PFSK-1 (cell line): ENCODE data around the gene PAXX.

Source experiments
- POLR2AphosphoS5 ChIP-seq: IDR thresholded peaks from 2 replicates; pipeline ENCODE4 v1.6.1; 2012; ENCODE audit warnings: low read depth, mild to moderate bottlenecking, control low read depth, low read length, moderate library complexity
- TAF1 ChIP-seq: IDR thresholded peaks from 2 replicates; pipeline ENCODE4 v1.6.1; 2012; ENCODE audit warnings: low read length, control low read depth, borderline replicate concordance; ENCODE audit not compliant: insufficient read depth
- TF ChIP-seq, protein P1 (sequence below), 2 experiments: IDR thresholded peaks; 2 replicates each; pipeline versions ENCODE4 v1.6.1 to v1.8.0; 2011 to 2012; ENCODE audit warnings: low read depth in 2 of 2, low read length in 2 of 2, control low read depth in 1 of 2, inconsistent platforms in 1 of 2, mild to moderate bottlenecking in 1 of 2, moderate library complexity in 1 of 2; ENCODE audit not compliant: insufficient read depth in 1 of 2

DNA sequence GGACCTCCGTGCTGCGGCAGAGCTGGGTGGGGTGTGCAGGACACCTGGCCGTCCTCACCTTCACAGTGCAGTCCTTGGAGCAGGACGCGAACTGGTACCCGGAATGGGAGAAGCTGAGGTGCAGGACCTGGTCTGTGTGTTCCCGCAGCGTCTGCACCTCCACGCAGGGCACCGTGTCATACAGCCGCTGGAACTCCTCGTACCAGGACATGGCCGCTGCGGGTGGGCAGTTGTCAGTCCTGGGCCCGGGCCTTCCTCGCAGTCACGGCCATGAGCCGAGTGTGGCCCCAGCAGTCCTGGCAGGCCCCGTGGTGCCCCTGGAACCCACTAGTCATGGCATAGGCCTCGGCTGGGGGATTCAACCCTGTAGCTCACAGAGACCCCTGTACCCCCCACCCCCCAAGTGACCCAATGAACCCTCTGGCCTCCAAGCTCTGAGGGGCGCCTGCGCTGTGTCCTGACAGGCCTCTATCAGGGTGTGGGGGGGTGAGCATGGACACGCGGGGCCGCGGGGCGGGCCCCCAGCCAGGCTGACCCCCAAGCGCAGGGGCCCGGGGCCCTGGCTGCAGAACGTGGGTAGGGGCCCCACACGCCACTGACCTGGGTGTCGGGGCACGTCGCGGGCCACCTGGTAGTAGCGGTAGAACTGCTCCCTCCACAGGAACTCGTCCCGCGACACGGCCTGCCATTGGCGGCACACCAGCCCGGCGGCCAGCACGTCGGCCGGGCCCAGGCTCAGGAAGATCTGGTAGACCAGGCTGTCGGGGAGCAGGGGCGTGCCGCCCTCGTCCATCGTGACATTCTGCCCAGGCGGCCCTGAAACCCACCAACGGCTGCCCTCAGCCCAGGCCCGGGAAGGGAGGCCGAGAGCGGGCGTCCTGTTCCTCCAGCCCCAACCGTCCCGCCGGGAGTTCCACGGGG is 48.7 kb upstream of the PAXX start:
- TF ChIP-seq POLR2AphosphoS5, result peak; percentile 23; the same call in 1 of the 2 replicates
- TF ChIP-seq, protein P1, sequence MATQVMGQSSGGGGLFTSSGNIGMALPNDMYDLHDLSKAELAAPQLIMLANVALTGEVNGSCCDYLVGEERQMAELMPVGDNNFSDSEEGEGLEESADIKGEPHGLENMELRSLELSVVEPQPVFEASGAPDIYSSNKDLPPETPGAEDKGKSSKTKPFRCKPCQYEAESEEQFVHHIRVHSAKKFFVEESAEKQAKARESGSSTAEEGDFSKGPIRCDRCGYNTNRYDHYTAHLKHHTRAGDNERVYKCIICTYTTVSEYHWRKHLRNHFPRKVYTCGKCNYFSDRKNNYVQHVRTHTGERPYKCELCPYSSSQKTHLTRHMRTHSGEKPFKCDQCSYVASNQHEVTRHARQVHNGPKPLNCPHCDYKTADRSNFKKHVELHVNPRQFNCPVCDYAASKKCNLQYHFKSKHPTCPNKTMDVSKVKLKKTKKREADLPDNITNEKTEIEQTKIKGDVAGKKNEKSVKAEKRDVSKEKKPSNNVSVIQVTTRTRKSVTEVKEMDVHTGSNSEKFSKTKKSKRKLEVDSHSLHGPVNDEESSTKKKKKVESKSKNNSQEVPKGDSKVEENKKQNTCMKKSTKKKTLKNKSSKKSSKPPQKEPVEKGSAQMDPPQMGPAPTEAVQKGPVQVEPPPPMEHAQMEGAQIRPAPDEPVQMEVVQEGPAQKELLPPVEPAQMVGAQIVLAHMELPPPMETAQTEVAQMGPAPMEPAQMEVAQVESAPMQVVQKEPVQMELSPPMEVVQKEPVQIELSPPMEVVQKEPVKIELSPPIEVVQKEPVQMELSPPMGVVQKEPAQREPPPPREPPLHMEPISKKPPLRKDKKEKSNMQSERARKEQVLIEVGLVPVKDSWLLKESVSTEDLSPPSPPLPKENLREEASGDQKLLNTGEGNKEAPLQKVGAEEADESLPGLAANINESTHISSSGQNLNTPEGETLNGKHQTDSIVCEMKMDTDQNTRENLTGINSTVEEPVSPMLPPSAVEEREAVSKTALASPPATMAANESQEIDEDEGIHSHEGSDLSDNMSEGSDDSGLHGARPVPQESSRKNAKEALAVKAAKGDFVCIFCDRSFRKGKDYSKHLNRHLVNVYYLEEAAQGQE (IDR thresholded peaks at IDR 0.05; ENCODE audit: insufficient read depth in 1 of 2, low read depth in 2 of 2, low read length in 2 of 2), result no peak
- TF ChIP-seq TAF1, result no peak
